ENCODE data around the gene SLN.

Gene SLN

GRCh38 chr11:107719557-107720302 is 7.9 kb upstream of the SLN start:
- in situ Hi-C loops (cut with HindIII; ENCODE audit: low sequenced_read_pairs) = no loop called here

GRCh38 chr11:107719073-107719472 is 7.2 kb upstream of the SLN start:
- in situ Hi-C loops (cut with HindIII; ENCODE audit: low sequenced_read_pairs) = no loop called here

GRCh38 chr11:107716884-107717532 is 5.2 kb upstream of the SLN start:
- in situ Hi-C loops (cut with HindIII; ENCODE audit: low sequenced_read_pairs) = no loop called here

GRCh38 chr11:107713009-107713408 is 1.2 kb upstream of the SLN start:
- in situ Hi-C loops (cut with HindIII; ENCODE audit: low sequenced_read_pairs) = no loop called here

GRCh38 chr11:107710301-107710700 is 1.6 kb downstream of the SLN start:
- in situ Hi-C loops (cut with HindIII; ENCODE audit: low sequenced_read_pairs) = no loop called here

GRCh38 chr11:107708792-107709191 is 3.1 kb downstream of the SLN start:
- in situ Hi-C loops (cut with HindIII; ENCODE audit: low sequenced_read_pairs) = no loop called here

- in situ Hi-C loops (cut with HindIII; ENCODE audit: low sequenced_read_pairs) = no loop called here
Measured at GRCh38 chr11:107707807-107708206, 4.0 kb downstream of the SLN start.

- in situ Hi-C loops (cut with HindIII; ENCODE audit: low sequenced_read_pairs) = no loop called here
Measured at GRCh38 chr11:107707215-107707671, 4.6 kb downstream of the SLN start.

GRCh38 chr11:107706531-107706930 is 5.3 kb downstream of the SLN start:
- in situ Hi-C loops (cut with HindIII; ENCODE audit: low sequenced_read_pairs) = no loop called here

GRCh38 chr11:107705027-107705426 is 6.8 kb downstream of the SLN start:
- in situ Hi-C loops (cut with HindIII; ENCODE audit: low sequenced_read_pairs) = no loop called here

- in situ Hi-C loops (cut with HindIII; ENCODE audit: low sequenced_read_pairs) = no loop called here
Measured at GRCh38 chr11:107704451-107704850, 7.4 kb downstream of the SLN start.

- in situ Hi-C loops (cut with HindIII; ENCODE audit: low sequenced_read_pairs) = no loop called here
Measured at GRCh38 chr11:107702723-107703122, 9.1 kb downstream of the SLN start.

GRCh38 chr11:107702109-107702660 is 9.7 kb downstream of the SLN start:
- in situ Hi-C loops (cut with HindIII; ENCODE audit: low sequenced_read_pairs) = no loop called here

GRCh38 chr11:107699371-107700285 is 12.2 kb downstream of the SLN start:
- in situ Hi-C loops (cut with HindIII; ENCODE audit: low sequenced_read_pairs) = no loop called here

- in situ Hi-C loops (cut with HindIII; ENCODE audit: low sequenced_read_pairs) = no loop called here
Measured at GRCh38 chr11:107697291-107697690, 14.6 kb downstream of the SLN start.

GRCh38 chr11:107696140-107696539 is 15.7 kb downstream of the SLN start:
- in situ Hi-C loops (cut with HindIII; ENCODE audit: low sequenced_read_pairs) = no loop called here

GRCh38 chr11:107695446-107695845 is 16.4 kb downstream of the SLN start:
- in situ Hi-C loops (cut with HindIII; ENCODE audit: low sequenced_read_pairs) = no loop called here

GRCh38 chr11:107691000-107691750 is 20.7 kb downstream of the SLN start:
- in situ Hi-C loops (cut with HindIII; ENCODE audit: low sequenced_read_pairs) = no loop called here

- in situ Hi-C loops (cut with HindIII; ENCODE audit: low sequenced_read_pairs) = no loop called here
Measured at GRCh38 chr11:107689317-107690202, 22.3 kb downstream of the SLN start.

Data from DLD1 (cell line).